H1 (cell line): ENCODE measurements around the gene ZNF765.
"Not testable (repeated sequence)": the region's sequence is repeated elsewhere in the genome, so short reads cannot be mapped to it uniquely, and the experiment has no call there.

ENCODE experiments used
- CHD1 ChIP-seq: IDR thresholded peaks from 2 replicates; pipeline ENCODE4 v1.6.1; 2012; ENCODE audit warnings: low read depth, low read length, improper control_type of control experiment
- GTF2F1 ChIP-seq: IDR thresholded peaks from 2 replicates; pipeline ENCODE4 v1.6.1; 2012; ENCODE audit warnings: low read depth, low read length, improper control_type of control experiment, borderline replicate concordance
- TF ChIP-seq, protein P1 (sequence below), 3 experiments: IDR thresholded peaks; 1 replicate in 2 of 3; 2 replicates in 1 of 3; pipeline versions ENCODE4 v1.5.1 to v1.6.1; 2011; ENCODE audit warnings: low read length in 3 of 3, mild to moderate bottlenecking in 3 of 3, inconsistent platforms in 2 of 3, low read depth in 1 of 3, moderate library complexity in 1 of 3; ENCODE audit not compliant: insufficient read depth in 1 of 3; ENCODE audit errors: control extremely low read depth in 1 of 3

DNA sequence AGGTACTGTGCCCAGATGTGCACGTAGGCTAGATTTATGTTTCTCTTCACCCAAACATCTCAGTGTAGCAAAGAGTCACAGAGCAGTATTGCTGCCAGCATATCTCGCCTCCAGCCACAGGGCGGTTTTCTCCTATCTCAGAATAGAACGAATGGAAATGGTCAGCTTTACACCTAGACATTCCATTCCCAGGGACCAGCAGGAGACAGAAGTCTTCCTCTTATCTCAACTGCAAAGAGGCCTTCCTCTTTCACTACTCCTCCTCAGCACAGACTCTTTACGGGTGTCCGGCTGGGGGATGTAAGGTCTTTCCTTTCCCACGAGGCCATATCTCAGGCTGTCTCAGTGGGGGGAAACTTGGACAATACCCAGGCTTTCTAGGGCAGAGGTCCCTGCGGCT is 73.7 kb downstream of the ZNF765 start:
- TF ChIP-seq, protein P1, sequence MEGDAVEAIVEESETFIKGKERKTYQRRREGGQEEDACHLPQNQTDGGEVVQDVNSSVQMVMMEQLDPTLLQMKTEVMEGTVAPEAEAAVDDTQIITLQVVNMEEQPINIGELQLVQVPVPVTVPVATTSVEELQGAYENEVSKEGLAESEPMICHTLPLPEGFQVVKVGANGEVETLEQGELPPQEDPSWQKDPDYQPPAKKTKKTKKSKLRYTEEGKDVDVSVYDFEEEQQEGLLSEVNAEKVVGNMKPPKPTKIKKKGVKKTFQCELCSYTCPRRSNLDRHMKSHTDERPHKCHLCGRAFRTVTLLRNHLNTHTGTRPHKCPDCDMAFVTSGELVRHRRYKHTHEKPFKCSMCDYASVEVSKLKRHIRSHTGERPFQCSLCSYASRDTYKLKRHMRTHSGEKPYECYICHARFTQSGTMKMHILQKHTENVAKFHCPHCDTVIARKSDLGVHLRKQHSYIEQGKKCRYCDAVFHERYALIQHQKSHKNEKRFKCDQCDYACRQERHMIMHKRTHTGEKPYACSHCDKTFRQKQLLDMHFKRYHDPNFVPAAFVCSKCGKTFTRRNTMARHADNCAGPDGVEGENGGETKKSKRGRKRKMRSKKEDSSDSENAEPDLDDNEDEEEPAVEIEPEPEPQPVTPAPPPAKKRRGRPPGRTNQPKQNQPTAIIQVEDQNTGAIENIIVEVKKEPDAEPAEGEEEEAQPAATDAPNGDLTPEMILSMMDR (IDR thresholded peaks at IDR 0.05; ENCODE audit: control extremely low read depth in 1 of 3, insufficient read depth in 1 of 3, low read depth in 1 of 3, low read length in 3 of 3), result not testable (repeated sequence)
- TF ChIP-seq GTF2F1, CHD1: not testable (repeated sequence)
